GM12865 (cell line): ENCODE data around the gene SMARCB1.
"Not testable (repeated sequence)": the region's sequence is repeated elsewhere in the genome, so short reads cannot be mapped to it uniquely, and the experiment has no call there.

Experiments used
- DNase-seq: peaks from one replicate; pipeline ENCODE4 v3.0.0; 2010; ENCODE audit warnings: low read depth
- H3K4me3 ChIP-seq: 2 replicates; pipeline ENCODE4 v1.5.1; 2011; ENCODE audit warnings: mild to moderate bottlenecking, low read depth, low read length, control low read depth
- TF ChIP-seq, protein P1 (sequence below): IDR thresholded peaks from 2 replicates; pipeline ENCODE4 v1.5.1; 2011; ENCODE audit warnings: low read length, control low read depth, low read depth, inconsistent platforms; ENCODE audit not compliant: insufficient read depth; ENCODE audit errors: missing control alignments

Gene SMARCB1

DNA sequence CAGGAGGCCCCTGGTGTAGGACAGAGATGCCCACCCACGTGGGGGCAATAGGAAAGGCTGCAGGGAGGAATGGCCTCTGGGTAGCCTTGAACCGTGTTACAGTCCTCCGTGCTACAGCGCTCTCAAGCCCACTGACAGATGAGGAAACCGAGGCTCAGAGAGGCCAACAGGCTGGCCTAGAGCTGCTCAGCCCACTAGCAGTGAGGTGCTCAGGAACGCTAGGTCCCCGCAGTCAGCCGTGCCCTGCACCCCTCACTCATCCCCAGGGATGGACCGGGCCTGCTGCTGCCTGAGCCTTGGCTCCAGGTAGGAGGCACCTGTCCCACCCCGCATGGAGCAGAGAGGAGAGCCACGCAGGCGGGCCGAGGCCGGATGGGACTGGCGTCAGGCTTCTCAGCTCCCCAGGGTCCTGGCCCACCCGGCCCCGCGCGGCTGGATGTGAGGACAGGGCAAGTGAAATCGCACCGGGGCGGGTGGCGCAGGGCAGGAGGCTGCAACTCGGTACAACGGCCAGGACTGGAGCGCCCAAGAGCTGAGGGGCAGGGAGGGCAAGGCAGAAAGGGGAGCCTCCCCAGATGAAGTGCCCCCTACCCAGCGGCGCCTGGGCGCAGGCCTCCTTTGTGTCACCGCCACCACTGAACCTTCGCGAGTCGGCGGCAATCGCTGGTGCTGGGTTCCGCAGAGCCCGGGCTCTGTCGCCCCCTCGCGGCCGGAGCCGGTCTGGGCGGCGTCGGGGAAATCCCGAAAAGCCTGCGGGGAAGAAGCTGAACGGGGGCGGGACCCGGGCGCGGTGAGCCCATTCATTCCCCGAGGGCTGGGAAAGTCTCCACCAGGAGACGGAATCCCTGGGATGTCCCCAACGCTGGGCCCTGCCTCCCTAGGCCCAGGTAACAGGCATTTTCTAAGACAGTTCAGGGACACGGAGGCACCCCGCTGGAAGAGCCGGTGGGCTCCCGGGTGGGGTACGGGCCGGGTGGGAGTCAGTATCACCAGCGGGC, 62.5 kb downstream of the SMARCB1 start:
- TF ChIP-seq, protein P1, sequence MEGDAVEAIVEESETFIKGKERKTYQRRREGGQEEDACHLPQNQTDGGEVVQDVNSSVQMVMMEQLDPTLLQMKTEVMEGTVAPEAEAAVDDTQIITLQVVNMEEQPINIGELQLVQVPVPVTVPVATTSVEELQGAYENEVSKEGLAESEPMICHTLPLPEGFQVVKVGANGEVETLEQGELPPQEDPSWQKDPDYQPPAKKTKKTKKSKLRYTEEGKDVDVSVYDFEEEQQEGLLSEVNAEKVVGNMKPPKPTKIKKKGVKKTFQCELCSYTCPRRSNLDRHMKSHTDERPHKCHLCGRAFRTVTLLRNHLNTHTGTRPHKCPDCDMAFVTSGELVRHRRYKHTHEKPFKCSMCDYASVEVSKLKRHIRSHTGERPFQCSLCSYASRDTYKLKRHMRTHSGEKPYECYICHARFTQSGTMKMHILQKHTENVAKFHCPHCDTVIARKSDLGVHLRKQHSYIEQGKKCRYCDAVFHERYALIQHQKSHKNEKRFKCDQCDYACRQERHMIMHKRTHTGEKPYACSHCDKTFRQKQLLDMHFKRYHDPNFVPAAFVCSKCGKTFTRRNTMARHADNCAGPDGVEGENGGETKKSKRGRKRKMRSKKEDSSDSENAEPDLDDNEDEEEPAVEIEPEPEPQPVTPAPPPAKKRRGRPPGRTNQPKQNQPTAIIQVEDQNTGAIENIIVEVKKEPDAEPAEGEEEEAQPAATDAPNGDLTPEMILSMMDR = peak; percentile 96
- H3K4me3 ChIP-seq = peak overlapping the region; percentile 43
- peak; percentile 84 for DNase-seq

DNA sequence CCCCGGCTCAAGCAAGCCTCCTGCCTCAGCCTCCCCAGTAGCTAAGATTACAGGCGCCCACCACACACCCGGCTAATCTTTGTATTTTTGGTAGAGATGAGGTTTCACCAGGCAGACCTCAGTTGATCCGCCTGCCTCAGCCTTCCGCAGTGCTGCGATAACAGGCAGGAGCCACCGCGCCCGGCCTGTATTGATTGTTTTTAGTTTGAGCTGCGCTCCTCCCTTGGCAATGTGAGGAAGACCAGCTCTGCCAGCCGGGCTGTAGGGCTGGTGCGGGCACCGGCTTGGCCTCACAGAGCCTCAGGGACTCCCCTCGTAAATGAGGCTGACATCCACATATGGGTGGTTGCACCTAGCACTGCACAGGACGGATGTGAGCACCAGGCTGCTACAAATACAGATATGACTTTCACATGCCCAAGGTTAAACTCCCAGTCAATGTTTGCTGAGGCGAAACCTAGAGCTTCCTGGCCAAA, 63.4 kb downstream of the SMARCB1 start:
- no peak overlapping the region for H3K4me3 ChIP-seq
- DNase-seq = peak; percentile 80
- TF ChIP-seq, protein P1 = no peak

DNA sequence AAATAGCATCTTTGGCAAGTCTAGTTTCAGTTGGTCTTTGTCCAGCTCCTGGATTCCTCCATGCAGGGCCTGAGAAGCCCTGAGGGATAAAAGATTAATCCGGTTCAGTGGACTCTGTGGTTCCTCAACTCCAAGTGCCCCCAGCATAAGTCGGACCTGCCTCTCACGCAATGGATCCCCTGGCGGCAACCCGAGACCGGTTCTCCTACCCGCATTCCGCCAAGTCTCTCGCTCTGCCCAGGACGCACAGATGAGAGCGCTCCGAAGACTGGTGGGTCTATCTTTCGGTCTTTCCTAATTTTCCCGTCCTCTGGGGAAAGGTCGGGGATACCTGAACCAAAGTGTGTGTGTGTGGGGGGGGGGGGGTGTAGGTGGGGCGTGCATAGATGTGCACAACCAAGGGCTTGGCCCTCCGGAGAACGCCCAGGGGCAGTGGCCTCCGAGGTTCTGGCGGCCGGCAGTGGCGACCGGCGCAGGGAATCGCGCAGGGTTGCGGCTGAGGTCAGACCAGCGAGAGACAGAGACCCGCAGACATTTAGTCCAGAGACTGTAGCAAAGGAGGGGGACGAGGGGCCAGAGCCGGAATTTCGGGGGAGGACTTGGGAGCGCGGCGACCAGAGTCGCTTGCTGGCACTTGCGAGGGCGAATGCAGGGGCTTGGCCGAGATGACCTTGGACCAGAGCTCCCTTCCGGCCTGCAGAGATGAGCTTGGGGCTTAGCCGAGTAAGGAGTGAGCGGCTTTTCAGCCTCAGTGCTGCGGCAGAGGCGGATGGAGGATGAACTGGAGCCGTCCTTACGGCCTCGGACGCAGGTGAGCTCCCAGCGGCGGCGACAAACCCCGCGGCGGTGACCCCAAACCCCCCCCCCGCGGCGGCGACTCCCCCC, 70.2 kb downstream of the SMARCB1 start:
- TF ChIP-seq, protein P1 = no peak
- H3K4me3 ChIP-seq = peak overlapping the region; percentile 62
- DNase-seq = peak; percentile 63

DNA sequence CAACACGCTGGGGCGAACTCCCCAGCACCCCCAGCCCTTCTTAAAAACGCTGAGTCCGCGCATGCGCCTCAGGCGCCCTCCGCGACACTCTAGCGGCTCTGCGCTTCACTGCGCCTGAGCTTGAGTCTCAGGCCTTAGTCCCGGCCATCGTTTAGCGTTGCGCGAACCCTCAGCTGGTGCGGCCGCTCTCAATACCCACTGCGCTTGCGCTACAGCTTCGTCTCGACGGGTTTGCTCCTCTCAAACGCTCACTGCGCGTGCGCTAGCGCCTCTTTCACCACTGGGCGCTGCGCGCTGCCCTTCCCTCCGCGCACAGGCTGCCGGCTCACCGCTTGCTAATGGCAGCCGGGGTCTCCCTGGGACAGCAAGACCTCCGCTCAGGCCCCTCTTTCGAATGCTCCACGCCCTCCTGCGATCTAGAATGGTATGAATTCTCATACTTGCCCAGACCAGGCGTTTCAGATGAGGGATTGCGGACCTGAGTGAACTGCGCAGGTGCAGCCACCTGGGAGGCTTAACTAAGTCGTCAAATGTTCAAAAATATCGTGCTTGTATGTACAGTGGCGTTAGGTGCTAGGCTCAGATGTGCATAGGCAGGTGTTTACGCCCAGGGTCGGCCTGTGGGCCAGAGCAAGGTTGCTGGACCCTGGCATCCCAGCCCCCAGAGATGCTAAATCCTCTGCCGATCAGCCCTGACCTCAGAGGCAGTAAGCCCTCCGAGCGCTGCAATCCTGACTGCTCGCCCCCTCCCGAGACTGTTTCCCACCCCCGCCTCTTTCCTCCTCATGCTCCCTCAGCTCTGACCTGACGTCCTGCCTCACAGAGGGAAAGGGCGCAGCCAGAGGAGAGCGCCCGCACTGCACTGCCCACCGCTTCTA, 71.1 kb downstream of the SMARCB1 start, which contains the start of gene SLC2A11:
TSS of gene SLC2A11 (plus strand) at position 270 of the 878 bp plus-strand sequence. CDS start at position 395, 125 bp downstream.
- TF ChIP-seq, protein P1 = no peak

DNA sequence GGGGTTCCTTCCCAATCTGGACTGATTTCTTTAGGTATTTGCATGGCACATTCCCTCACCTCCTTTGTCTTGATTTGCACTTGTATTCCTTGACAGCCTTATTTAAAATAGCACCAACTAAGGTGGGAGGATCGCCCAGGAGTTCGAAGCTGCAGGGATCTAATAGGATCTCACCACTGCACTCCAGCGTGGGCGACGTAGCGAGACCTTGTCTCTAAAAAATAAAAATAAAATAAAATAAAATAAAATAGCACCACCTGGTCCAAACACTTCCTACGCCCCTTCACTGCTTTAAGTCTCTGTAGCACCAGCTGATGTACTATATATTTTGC, 71.7 kb downstream of the SMARCB1 start:
- peak overlapping the region; percentile 65 for H3K4me3 ChIP-seq
- TF ChIP-seq, protein P1 = no peak
- DNase-seq = no peak

More for the DNA sequence above, 71.1 kb downstream of the SMARCB1 start, which contains the start of gene SLC2A11:
- peak within 1 kb of the TSS; percentile 65 for H3K4me3 ChIP-seq
- DNase-seq = peak; percentile 99

DNA sequence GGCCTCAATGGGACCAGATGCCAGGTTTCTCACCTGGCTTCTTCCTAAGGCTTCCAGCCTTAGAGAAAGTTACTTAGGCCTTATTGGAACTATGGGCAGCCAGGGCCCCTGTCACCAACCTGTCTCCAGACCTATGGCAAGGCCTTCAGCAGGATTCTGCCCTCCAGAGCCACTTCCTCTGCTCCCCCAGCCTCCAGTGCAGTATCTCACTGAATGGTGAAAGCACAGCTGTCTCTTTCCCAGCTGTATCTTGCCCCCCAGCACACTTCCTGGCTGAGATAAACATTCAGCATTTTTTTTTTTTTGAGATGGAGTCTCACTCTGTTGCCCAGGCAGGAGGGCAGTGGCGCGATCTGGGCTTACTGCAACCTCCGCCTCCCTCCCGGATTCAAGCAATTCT, 72.4 kb downstream of the SMARCB1 start:
- no peak overlapping the region for H3K4me3 ChIP-seq
- TF ChIP-seq, protein P1 = no peak
- no peak for DNase-seq

DNA sequence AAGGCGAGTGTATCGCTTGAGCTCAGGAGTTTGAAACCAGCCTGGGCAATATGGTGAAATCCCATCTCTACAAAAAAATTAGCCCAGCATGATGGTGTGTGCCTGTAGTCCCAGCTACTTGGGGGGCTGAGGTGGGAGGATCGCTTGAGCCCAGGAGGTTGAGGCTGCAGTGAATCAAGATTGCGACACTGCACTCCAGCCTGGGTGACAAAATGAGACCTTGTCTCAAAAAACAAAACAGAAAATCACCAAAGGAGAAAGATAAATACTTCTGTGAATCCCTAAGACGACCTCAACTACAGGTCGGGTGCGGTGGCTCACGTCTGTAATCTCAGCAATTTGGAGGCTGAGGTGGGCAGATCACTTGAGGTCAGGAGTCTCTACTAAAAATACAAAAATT, 73.4 kb downstream of the SMARCB1 start:
- not testable (repeated sequence) for H3K4me3 ChIP-seq, DNase-seq
